Stimulated activated naive CD8-positive, alpha-beta T cell treated with anti-CD3 and anti-CD28 coated beads, Interleukin-15, Interleukin-2, amounts not matched to agents 100 ng/mL and 50 ng/mL, for 24 hours (primary cell): ENCODE data around the gene FRZB.
"Not testable (repeated sequence)": the region's sequence is repeated elsewhere in the genome, so short reads cannot be mapped to it uniquely, and the experiment has no call there.

Source experiments
- H3K27ac Mint-ChIP-seq: one replicate; pipeline ENCODE4 v1.8.0; 2021; ENCODE audit warnings: mild to moderate bottlenecking, mixed read lengths
- H3K27me3 Mint-ChIP-seq: one replicate; pipeline ENCODE4 v1.8.0; 2021; ENCODE audit warnings: mixed read lengths
- H3K36me3 Mint-ChIP-seq: one replicate; pipeline ENCODE4 v1.8.0; 2021; ENCODE audit warnings: low read depth, mixed read lengths
- H3K4me1 Mint-ChIP-seq: one replicate; pipeline ENCODE4 v1.8.0; 2021; ENCODE audit warnings: low read depth, mixed read lengths
- H3K4me3 Mint-ChIP-seq: one replicate; pipeline ENCODE4 v1.8.0; 2021; ENCODE audit warnings: mild to moderate bottlenecking, mixed read lengths
- H3K9me3 Mint-ChIP-seq: one replicate; pipeline ENCODE4 v1.8.0; 2021; ENCODE audit warnings: mixed read lengths

Gene FRZB

DNA sequence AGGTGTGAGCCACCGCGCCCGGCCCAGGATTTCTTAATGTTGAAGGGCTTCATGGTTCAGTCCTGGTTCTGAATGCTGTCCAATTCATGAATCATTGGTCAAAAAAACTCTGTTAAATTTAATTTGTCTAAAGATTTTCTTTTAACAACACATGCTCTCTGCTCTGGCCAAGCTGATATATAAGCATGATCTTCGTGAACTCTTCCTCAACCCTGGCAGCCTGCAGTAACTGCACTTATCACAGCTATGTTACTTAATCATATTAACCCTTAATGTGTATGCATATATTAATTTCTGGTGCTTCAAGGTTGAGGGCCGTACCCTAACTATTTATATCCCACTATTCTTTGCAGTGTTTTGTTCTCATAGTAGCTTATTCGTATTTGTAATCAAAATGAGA is 29.4 kb upstream of the FRZB start:
- H3K9me3 Mint-ChIP-seq, result no peaks in the 10 kb centered on the region
- H3K4me1 Mint-ChIP-seq, result no peaks in the 10 kb centered on the region
- H3K27ac Mint-ChIP-seq, result no peak overlapping the region
- H3K36me3 Mint-ChIP-seq, result no peaks in the 10 kb centered on the region
- no peak overlapping the region for H3K4me3 Mint-ChIP-seq
- H3K27me3 Mint-ChIP-seq, result peaks cover 3% of the 10 kb centered on the region

DNA sequence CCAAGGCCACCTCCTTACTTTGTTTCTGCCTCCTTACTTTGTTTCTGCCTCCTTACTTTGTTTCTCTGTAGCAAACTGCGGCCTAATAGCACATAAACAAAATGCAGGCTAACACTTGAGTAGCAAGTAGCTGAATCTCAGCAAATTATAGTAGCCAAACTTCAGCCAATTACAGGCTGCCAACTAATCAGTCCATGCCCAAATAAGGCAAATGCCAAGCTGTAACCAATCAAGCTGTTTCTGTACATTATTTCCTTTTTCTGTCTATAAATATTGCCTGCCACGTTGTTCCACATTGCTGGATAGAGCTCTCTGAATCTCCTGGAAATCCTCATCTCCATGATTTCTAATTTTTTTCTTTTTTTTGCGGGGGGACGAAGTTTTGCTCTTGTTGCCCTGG is 28.7 kb upstream of the FRZB start:
- Mint-ChIP-seq H3K9me3 (no peaks in the 10 kb centered on the region), H3K4me3 (no peak overlapping the region), H3K27ac (no peak overlapping the region), H3K4me1 (no peaks in the 10 kb centered on the region), H3K36me3 (no peaks in the 10 kb centered on the region), H3K27me3 (peaks cover 7% of the 10 kb centered on the region)

DNA sequence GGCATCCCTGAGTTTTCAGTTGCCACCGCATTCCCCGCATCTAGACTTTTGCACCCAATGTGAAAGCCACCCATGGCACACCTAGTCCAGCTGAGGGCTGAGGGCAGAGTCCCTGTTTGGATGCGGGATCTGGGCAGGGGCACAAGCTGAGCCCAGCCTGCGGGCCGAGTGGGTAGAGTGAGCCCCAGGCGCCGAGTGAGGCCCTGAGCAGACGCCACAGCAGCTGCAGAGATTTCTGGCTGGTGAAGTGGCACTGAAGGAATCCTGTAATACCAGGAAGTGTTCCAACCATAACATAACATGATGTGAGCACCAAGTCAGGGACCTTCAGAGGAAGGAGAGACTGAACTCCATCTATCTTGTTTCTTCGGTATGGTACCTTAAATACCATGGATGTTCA is 27.7 kb upstream of the FRZB start:
- no peak overlapping the region for H3K27ac Mint-ChIP-seq
- H3K27me3 Mint-ChIP-seq, result peaks cover 10% of the 10 kb centered on the region
- H3K9me3 Mint-ChIP-seq, result no peaks in the 10 kb centered on the region
- H3K36me3 Mint-ChIP-seq, result no peaks in the 10 kb centered on the region
- H3K4me3 Mint-ChIP-seq, result no peak overlapping the region
- no peaks in the 10 kb centered on the region for H3K4me1 Mint-ChIP-seq

DNA sequence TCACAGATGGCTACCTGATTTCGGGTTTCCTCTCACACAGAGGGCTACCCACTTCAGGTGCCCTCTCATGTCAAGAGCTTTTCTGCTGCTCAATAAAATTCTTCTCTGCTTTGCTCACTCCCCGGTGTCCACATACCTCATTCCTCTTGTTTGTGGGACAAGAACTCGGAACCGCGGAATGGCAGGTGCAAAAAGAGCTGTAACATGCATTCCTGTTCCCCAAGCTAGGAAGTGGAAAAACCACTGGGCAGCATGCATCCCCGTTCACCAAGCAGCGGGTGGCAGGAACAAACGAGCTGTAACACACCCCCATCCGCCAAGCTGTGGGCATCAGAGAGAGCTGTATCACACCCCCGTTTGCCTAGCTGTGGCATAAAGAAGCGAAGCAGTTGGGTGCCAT is 27.2 kb upstream of the FRZB start:
- no peaks in the 10 kb centered on the region for H3K4me1 Mint-ChIP-seq
- peaks cover 10% of the 10 kb centered on the region for H3K27me3 Mint-ChIP-seq
- no peaks in the 10 kb centered on the region for H3K36me3 Mint-ChIP-seq
- H3K27ac Mint-ChIP-seq, result no peak overlapping the region
- H3K4me3 Mint-ChIP-seq, result no peak overlapping the region
- H3K9me3 Mint-ChIP-seq, result no peaks in the 10 kb centered on the region

DNA sequence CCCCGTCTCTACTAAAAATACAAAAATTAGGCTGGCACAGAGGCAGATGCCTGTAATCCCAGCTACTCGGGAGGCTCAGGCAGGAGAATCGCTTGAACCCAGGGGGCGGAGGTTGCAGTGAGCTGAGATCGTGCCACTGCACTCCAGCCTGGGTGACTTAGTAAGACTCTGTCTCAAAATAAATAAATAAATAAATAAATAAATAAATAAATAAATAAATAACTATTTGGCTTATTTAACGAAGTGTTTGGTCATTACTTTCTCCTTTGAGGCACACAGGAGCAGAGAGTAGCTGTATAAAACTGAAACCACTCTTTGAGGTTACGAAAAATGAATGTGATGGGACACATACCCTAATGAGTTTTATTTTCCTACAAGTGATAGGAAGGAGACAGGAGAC is 26.6 kb upstream of the FRZB start:
- H3K9me3 Mint-ChIP-seq, H3K4me3 Mint-ChIP-seq, H3K27ac Mint-ChIP-seq, H3K4me1 Mint-ChIP-seq, H3K36me3 Mint-ChIP-seq: not testable (repeated sequence)
- H3K27me3 Mint-ChIP-seq, result peaks cover 10% of the 10 kb centered on the region

DNA sequence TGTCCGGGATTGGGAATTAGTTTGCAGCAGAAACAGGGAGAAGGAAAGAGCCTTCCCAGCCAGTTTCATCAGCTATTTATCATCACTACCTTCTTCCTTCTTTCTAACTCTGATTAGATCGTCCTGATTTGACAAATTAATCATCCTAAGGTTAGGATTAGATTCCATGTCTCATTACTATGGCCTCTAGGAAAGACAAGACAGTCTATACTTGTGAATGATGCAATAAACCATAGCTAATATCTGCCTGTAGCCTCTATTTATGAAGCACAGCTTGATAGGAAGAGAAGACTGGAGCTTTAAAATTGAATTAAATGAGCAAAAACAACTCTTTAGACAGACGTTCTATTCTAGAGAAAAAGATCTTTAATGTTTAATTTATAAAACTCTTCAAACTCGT is 25.2 kb upstream of the FRZB start:
- no peak overlapping the region for H3K4me3 Mint-ChIP-seq

DNA sequence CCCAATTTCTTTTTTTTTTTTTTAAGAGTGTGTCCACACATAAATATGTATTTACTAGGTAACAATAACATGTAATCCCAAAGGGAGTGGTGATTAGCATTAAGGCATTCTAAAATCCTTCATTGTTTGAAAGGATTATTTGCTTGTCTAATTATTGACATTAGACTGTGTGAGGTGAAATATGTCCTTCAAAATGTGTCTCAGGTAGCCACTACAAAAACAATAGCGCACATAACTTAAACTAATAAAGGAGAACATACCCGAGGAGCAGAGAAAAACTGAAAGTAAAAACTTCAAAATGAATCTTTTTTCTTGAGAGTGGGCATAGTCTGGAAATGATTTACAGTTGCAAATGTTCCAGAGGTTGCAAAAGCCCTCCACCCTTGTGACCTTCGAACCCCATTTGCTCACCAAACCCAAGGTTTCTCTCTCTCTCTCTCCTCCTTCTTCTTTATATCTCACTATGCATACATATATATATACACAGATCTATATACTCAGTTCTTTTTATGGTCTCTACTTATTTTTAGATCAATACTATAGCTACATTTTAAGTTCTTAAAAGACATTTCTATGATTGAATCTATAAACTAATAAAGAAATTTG is 24.4 kb upstream of the FRZB start:
- Mint-ChIP-seq H3K27me3 (peaks cover 10% of the 10 kb centered on the region), H3K4me3 (no peak overlapping the region), H3K27ac (no peak overlapping the region), H3K4me1 (no peaks in the 10 kb centered on the region), H3K9me3 (no peaks in the 10 kb centered on the region), H3K36me3 (no peaks in the 10 kb centered on the region)

More for the DNA sequence above, 25.2 kb upstream of the FRZB start:
- H3K36me3 Mint-ChIP-seq, result no peaks in the 10 kb centered on the region
- H3K9me3 Mint-ChIP-seq, result no peaks in the 10 kb centered on the region
- peaks cover 10% of the 10 kb centered on the region for H3K27me3 Mint-ChIP-seq
- H3K4me1 Mint-ChIP-seq, result no peaks in the 10 kb centered on the region
- no peak overlapping the region for H3K27ac Mint-ChIP-seq

DNA sequence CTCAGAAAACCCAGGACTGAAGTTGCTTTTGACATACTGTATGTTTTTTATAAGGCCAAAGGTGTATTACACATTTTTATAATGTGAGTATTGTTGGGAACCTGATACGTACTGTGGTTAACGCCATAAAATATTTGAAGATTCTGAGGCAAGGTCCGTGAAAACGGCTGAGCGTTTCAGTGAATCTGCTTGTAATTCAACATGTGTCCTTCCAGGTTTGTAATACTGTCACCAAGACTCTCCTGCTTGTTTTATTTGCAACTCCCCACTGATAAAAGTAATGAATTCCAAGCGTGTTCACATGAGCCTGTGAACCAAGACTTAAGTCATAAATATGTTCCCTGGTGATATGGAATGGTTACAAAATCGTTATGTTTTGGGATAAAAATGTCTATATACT is 23.9 kb upstream of the FRZB start:
- H3K9me3 Mint-ChIP-seq, result no peaks in the 10 kb centered on the region
- H3K27ac Mint-ChIP-seq, result no peak overlapping the region
- no peak overlapping the region for H3K4me3 Mint-ChIP-seq
- H3K36me3 Mint-ChIP-seq, result no peaks in the 10 kb centered on the region
- no peaks in the 10 kb centered on the region for H3K4me1 Mint-ChIP-seq
- peaks cover 10% of the 10 kb centered on the region for H3K27me3 Mint-ChIP-seq

DNA sequence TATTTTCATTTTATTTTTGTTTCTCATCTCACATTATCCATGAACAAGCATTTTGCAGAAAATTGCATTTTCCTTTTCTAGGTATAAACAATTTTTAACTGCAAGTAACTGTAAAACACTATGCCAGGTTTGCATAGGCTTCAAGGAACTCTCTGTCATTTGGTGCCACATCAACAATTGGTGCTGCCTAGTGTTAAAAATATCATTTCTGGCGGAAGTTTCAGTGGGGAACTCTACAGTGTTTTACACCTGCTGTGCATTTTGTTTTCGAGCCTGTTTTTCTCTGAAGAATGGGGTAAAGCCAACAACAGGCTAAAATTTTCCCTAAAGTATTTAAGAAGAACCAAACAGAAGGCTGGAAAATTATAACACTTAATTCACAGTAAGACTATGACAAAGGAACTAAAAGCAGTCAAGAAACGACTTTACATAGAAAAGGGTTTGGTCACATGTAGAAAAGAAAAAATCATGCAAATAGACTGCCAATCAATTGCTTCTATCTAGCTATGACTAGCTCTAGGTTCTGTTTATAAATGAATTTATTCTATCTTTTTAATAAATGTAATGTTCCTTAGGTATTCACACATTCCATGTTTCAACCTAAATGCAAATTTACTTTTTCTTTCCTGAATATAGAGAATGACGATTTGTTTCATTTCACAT is 21.4 kb upstream of the FRZB start:
- peaks cover 10% of the 10 kb centered on the region for H3K27me3 Mint-ChIP-seq
- no peaks in the 10 kb centered on the region for H3K4me1 Mint-ChIP-seq
- H3K27ac Mint-ChIP-seq, result no peak overlapping the region
- no peak overlapping the region for H3K4me3 Mint-ChIP-seq
- no peaks in the 10 kb centered on the region for H3K9me3 Mint-ChIP-seq
- H3K36me3 Mint-ChIP-seq, result no peaks in the 10 kb centered on the region

DNA sequence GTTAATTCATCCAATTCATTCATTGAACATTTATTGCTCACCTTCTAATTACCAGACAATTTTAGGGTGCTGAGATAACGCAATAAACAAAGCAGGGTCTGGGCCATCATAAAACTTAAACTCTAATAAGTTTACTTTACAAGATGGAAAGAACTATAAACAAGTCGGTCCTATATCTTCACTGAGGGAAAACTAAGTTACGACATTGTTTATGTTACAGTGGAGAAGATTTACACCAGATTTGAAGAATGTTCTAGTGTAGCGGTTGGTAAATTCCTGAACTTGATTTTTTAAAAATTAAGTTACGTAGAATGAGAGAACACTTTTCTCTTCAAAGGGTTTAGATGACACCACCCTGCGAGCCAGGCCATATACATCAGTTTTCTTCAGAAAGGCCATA is 20.7 kb upstream of the FRZB start:
- H3K9me3 Mint-ChIP-seq, result no peaks in the 10 kb centered on the region
- H3K4me3 Mint-ChIP-seq, result no peak overlapping the region
- no peaks in the 10 kb centered on the region for H3K36me3 Mint-ChIP-seq
- no peaks in the 10 kb centered on the region for H3K4me1 Mint-ChIP-seq
- no peak overlapping the region for H3K27ac Mint-ChIP-seq
- H3K27me3 Mint-ChIP-seq, result peaks cover 9% of the 10 kb centered on the region

DNA sequence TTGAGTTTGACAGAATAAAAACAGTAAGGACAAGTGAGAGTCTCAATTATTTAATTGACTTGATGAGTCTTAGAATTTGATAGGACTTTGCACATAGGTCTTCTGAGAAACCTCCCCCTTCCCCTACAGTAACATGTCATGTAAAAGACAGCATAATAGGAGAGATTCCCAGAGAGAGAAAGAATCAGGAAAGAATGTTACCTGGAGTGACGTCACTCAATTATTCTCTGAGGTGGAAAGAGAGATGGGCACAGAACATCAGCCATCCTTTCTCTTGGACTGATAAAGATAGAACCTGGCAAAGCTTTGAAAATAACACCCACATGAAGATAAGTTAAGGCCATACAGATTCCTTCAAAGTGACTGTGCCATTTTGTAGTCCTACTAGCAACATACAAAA is 19.3 kb upstream of the FRZB start:
- H3K4me1 Mint-ChIP-seq, result no peaks in the 10 kb centered on the region
- peaks cover 7% of the 10 kb centered on the region for H3K27me3 Mint-ChIP-seq
- no peak overlapping the region for H3K4me3 Mint-ChIP-seq
- no peaks in the 10 kb centered on the region for H3K36me3 Mint-ChIP-seq
- no peak overlapping the region for H3K27ac Mint-ChIP-seq
- H3K9me3 Mint-ChIP-seq, result peaks cover 3% of the 10 kb centered on the region

DNA sequence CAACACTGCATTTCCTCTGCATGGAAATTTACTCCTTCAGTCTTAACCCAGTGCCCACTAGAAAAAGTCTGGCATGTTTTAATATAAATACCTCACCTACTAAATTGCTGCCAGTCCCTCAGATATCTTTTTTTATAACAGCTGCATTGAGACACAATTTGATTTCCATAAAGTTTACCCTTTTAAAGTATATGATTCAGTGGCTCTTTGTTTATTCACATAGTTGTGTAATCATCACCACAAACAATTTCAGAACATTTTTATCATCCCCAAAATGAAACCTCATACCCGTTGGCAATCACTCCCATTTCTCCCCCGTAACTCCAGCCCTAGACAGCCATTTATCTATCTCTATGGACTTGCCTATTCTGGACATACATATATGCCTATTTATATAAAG is 17.0 kb upstream of the FRZB start:
- H3K9me3 Mint-ChIP-seq, result peaks cover 17% of the 10 kb centered on the region
- H3K27me3 Mint-ChIP-seq, result no peaks in the 10 kb centered on the region
- H3K4me3 Mint-ChIP-seq, result no peak overlapping the region
- H3K4me1 Mint-ChIP-seq, result no peaks in the 10 kb centered on the region
- H3K27ac Mint-ChIP-seq, result no peak overlapping the region
- no peaks in the 10 kb centered on the region for H3K36me3 Mint-ChIP-seq

DNA sequence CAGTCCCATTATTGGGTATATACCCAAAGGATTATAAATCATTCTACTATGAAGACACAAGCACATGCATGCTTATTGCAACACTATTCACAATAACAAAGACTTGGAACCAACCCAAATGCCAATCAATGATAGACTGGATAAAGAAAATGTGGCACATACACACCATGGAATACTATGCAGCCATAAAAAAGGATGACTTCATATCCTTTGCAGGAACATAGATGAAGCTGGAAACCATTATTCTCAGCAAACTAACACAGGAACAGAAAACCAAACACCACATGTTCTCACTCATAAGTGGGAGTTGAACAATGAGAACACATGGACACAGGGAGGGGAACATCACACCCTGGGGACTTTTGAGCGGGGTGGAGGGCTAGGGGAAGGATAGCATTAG is 13.7 kb upstream of the FRZB start:
- not testable (repeated sequence) for H3K36me3 Mint-ChIP-seq, H3K27ac Mint-ChIP-seq, H3K4me1 Mint-ChIP-seq, H3K4me3 Mint-ChIP-seq, H3K27me3 Mint-ChIP-seq
- H3K9me3 Mint-ChIP-seq, result peaks cover 18% of the 10 kb centered on the region

DNA sequence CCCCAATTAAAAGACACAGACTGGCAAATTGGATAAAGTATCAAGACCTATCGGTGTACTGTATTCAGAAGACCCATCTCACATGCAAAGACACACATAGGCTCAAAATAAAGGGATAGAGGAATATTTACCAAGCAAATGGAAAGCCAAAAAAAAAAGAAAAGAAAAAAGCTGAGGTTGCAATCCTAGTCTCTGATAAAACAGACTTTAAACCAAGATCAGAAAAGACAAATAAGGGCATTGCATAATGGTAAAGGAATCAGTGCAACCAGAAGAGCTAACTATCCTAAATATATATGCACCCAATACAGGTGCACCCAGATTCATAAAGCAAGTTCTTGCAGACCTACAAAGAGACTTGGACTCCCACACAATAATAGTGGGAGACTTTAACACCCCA is 10.2 kb upstream of the FRZB start:
- not testable (repeated sequence) for H3K27ac Mint-ChIP-seq, H3K4me1 Mint-ChIP-seq, H3K36me3 Mint-ChIP-seq, H3K4me3 Mint-ChIP-seq
- peaks cover 23% of the 10 kb centered on the region for H3K9me3 Mint-ChIP-seq
- peaks cover 13% of the 10 kb centered on the region for H3K27me3 Mint-ChIP-seq

DNA sequence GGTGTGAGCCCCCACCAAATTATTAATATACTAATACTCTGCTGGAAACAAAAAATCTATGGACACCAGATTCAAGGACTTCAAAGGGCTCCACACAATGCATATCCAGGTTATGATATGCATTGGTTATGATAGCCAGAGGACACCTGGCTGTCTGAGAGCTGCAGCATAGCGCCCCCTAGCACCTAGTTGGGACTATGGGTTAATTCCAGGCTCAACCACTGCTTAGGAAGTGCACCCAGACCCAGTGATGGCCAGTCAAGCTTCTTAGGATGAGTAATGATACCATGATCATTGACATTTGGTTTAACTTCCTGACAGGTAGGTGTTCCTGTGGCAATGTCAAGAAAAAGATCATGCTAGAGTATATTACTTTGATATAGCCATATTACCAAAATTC is 3.8 kb upstream of the FRZB start:
- peaks cover 5% of the 10 kb centered on the region for H3K9me3 Mint-ChIP-seq

More for the DNA sequence above, 3.8 kb upstream of the FRZB start:
- Mint-ChIP-seq H3K4me1 (peaks cover 13% of the 10 kb centered on the region), H3K27ac (no peak overlapping the region), H3K36me3 (no peaks in the 10 kb centered on the region), H3K4me3 (no peak overlapping the region), H3K27me3 (peaks cover 54% of the 10 kb centered on the region)
